Esophagus (tissue), 2 donors: ENCODE measurements around the gene CNTFR. TPM values are rescaled to one million over a fixed set of nuclear protein-coding genes. Genes with fewer than 3 reads are reported as not detected.

Experiments
- H3K27ac ChIP-seq, 2 donors: one replicate each; pipeline ENCODE4 v1.5.1; 2013; ENCODE audit warnings: low read depth in 2 of 2, mild to moderate bottlenecking in 2 of 2, inconsistent platforms in 1 of 2, low read length in 1 of 2, moderate library complexity in 1 of 2
- H3K27me3 ChIP-seq, 2 donors: one replicate each; pipeline ENCODE4 v1.6.1; 2013; ENCODE audit warnings: low read length in 2 of 2, control low read depth in 1 of 2, mild to moderate bottlenecking in 1 of 2; ENCODE audit not compliant: insufficient read depth in 2 of 2, control insufficient read depth in 1 of 2
- H3K36me3 ChIP-seq, 2 donors: one replicate each; pipeline ENCODE4 v1.6.1; 2013; ENCODE audit warnings: low read length in 1 of 2; ENCODE audit not compliant: control insufficient read depth in 2 of 2, insufficient read depth in 2 of 2
- H3K4me1 ChIP-seq, 2 donors: one replicate each; pipeline ENCODE4 v1.6.1; 2013; ENCODE audit warnings: low read length in 1 of 2; ENCODE audit not compliant: control insufficient read depth in 2 of 2, insufficient read depth in 2 of 2
- H3K4me3 ChIP-seq, 2 donors: one replicate each; pipeline ENCODE4 v1.5.1; 2013; ENCODE audit warnings: low read length in 2 of 2, mild to moderate bottlenecking in 2 of 2, low read depth in 1 of 2, moderate library complexity in 1 of 2
- H3K9me3 ChIP-seq, 2 donors: one replicate each; pipeline ENCODE4 v1.6.1; 2013; ENCODE audit warnings: mild to moderate bottlenecking in 2 of 2, low read depth in 1 of 2, low read length in 1 of 2, moderate library complexity in 1 of 2; ENCODE audit not compliant: control insufficient read depth in 2 of 2, insufficient read depth in 1 of 2
- WGBS, 2 donors: extraction: QIAGEN DNeasy Blood & Tissue Kit; methylation state at CpG; one replicate each; pipeline ENCODE4 v1.1.7; 2013; 5-methylcytosine and 5-hydroxymethylcytosine counted together
- polyA plus RNA-seq, 2 donors: library from polyadenylated mRNA; stranded (reverse); fragments of 200-250 nt; gene quantifications; one replicate each; pipeline ENCODE4 v1.2.3, GENCODE V29; 2013
- donor health status: healthy with polysubstance abuse.
- donor health status: Bipolar disorder and iron deficiency.

CNTFR gene
- polyA plus RNA-seq, 2 donors, result 0.22 to 0.54 TPM

DNA sequence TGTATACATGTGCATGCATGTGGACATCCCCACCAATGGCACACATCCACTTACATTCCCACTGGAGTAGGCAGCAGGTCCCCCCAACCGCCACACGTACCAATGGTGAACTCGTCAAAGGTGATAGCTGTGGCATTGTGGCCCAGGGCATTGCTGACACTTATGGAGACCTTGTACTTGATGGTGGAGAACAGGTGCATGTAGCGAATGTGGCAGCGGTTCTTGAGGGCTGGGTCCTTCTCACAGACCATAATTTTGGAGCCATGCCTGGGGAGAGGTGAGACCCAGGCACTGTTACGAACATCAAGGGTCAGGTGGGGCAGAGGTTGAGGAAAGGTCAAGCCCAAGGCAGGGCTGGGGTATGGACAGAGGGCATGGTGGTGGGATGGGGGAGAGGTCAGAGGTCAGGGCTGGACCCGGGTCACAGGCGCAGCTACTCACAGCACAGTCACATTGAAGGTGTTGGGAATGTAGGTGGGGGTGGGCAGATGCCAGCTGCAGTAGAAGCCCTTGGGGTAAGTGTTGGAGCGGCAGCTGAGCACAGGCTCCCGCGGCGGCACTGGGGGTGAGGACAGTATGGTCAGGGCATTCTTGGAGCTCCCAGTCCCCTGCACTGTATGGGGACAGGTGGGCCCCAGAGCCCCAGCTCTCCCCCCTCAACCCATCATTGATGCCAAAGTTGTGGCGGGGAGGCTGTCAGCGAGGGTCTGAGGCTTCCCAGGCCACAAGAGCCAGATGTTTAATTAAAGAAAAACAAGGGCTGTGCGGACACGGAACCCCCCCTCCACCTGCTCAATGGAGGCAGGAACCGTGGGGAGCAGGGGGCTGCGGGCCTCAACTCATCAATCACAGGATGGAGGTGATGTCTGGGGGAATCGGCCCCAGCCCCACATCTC is 31.9 kb downstream of the CNTFR start:
- Histone ChIP-seq H3K36me3 (no peaks in the 10 kb centered on the region), H3K27ac (no peak overlapping the region), H3K9me3 (peaks cover 0 to 3% of the 10 kb centered on the region in 2 donors), H3K27me3 (no peaks in the 10 kb centered on the region), H3K4me1 (peaks cover 0 to 3% of the 10 kb centered on the region in 2 donors), H3K4me3 (no peak overlapping the region)
- WGBS, 2 donors, result 72 to 75% methylated on average over 19 of the region's 19 CpGs

- H3K27ac ChIP-seq, result no peak overlapping the region
- no peaks in the 10 kb centered on the region for H3K36me3 ChIP-seq
- peaks cover 0 to 1% of the 10 kb centered on the region in 2 donors for H3K9me3 ChIP-seq
- WGBS, 2 donors, result 74 to 80% methylated on average over 6 of the region's 6 CpGs
- H3K4me1 ChIP-seq, result peaks cover 0 to 3% of the 10 kb centered on the region in 2 donors
- no peaks in the 10 kb centered on the region for H3K27me3 ChIP-seq
- H3K4me3 ChIP-seq, result no peak overlapping the region
Measured at GRCh38 chr9:34556949-34557348, 32.6 kb downstream of the CNTFR start.

- Histone ChIP-seq H3K4me3 (no peak overlapping the region), H3K9me3 (no peaks in the 10 kb centered on the region), H3K27ac (no peak overlapping the region), H3K4me1 (peaks cover 0 to 3% of the 10 kb centered on the region in 2 donors), H3K27me3 (no peaks in the 10 kb centered on the region), H3K36me3 (no peaks in the 10 kb centered on the region)
- WGBS, 2 donors, result 84 to 88% methylated on average over 12 to 13 of the region's 13 CpGs
Measured at GRCh38 chr9:34555936-34556525, 33.5 kb downstream of the CNTFR start.

DNA sequence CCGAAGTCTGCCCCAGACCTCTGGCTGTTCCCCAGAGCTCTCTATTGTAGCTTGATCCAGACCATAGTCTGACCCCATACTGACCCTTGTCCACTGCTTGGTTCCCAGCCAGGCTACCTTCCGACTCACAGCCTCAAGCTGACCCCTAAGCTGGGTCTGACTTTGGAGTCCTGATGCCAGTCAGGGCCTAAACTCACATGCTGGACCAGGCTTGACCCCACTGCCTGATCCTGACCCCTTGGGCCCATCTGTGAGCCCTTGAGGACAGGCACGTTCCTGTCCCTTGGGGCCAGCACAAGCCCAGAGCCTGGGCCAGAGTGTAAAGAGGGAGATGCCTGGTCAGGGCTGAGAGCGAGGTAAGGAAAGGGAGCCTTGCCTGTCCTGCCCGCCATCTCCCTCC is 34.0 kb downstream of the CNTFR start:
- 81 to 87% methylated on average over 4 to 5 of the region's 5 CpGs for WGBS, 2 donors
- H3K4me3 ChIP-seq, result no peak overlapping the region
- H3K4me1 ChIP-seq, result peaks cover 0 to 3% of the 10 kb centered on the region in 2 donors
- H3K27ac ChIP-seq, result no peak overlapping the region
- H3K9me3 ChIP-seq, result no peaks in the 10 kb centered on the region
- no peaks in the 10 kb centered on the region for H3K36me3 ChIP-seq
- no peaks in the 10 kb centered on the region for H3K27me3 ChIP-seq

DNA sequence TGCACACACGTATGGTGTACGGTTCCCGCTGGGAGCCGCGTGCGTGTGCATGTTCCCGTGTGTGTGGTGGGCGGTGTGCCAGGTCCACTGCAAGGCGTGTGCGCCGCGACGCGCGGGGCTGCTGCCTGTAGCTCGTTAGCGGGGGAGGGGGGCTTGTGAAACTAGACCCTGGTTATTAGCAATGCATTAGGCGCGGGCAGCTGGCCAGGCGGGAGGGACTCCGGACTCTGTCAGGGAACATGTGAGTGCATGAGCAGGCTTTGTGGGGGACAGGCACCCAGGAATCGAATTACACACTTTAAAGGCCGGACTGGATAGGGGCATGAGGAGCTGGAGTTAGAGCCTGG is 34.5 kb downstream of the CNTFR start:
- no peaks in the 10 kb centered on the region for H3K4me1 ChIP-seq
- H3K27me3 ChIP-seq, result no peaks in the 10 kb centered on the region
- WGBS, 2 donors, result 39 to 44% methylated on average over 23 of the region's 23 CpGs
- no peak overlapping the region for H3K4me3 ChIP-seq
- no peaks in the 10 kb centered on the region for H3K36me3 ChIP-seq
- no peaks in the 10 kb centered on the region for H3K9me3 ChIP-seq
- no peak overlapping the region for H3K27ac ChIP-seq

DNA sequence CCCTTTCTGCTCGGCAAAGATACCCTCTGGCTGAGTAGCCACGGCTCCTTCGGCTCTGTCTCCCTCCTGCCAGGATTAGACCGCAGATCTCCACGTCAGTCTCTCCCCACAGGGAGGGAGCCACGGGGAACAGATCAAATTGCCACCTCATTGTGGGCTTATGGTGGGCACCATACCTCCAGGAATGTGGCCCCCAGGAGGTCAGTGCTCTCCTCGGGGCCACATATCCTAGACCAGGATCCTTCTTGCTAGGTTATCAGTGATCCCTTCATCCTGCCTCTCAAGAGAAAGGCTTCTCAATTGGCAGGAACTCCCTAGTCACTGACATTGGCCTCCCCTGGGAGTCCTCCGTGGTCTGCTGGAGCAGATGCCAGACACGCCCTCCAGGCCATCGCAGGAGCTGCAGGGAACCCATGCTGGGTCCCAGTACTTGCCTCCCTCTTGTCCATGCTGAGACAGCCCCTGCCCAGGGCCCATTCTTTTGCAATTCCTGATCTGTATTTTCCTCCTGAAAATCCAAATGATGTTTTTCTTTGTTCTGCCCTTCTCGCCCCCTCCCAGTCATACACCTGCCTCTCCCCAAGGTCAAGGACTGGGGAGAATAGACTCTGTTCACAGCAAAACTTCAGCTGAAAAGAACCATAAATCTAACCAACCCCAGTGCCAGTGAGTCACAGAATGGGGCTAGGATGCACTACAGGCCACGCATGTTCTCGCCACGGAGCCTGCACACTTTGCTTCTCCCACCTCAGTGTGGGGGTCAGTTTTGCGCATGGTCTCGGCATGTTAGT is 35.1 kb downstream of the CNTFR start:
- H3K27ac ChIP-seq, result no peak overlapping the region
- 68 to 72% methylated on average over 16 of the region's 16 CpGs for WGBS, 2 donors
- H3K9me3 ChIP-seq, result no peaks in the 10 kb centered on the region
- no peaks in the 10 kb centered on the region for H3K27me3 ChIP-seq
- no peaks in the 10 kb centered on the region for H3K4me1 ChIP-seq
- no peak overlapping the region for H3K4me3 ChIP-seq
- H3K36me3 ChIP-seq, result no peaks in the 10 kb centered on the region

DNA sequence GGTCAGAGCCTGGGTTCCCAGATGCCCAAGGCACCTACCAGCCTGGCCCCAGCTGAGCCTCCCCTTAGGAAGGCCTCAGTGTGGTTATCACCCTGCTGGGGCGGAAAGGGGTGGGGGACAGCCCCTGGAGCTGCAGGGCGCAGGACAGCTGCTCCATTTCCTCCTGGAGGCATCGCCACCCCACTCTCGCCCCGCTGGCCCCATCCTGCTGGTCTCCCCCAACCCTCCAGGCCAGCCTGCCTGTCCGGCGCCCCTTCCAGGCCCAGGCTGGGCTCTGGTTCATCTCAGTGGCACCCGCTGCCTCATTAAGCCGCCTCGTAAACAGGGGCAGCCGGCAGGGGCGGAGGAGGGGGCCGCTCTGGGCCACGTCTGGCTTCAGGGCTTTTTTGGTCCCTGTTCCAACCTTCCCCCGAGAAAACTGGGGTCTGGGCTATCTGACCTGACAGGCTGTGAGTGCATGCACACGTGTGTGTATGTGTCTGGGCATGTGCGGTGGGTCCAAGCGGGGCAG is 36.0 kb downstream of the CNTFR start:
- Histone ChIP-seq H3K4me3 (no peak overlapping the region), H3K27ac (no peak overlapping the region), H3K4me1 (no peaks in the 10 kb centered on the region), H3K36me3 (no peaks in the 10 kb centered on the region), H3K9me3 (no peaks in the 10 kb centered on the region), H3K27me3 (no peaks in the 10 kb centered on the region)
- WGBS, 2 donors, result 84 to 87% methylated on average over 18 of the region's 18 CpGs

DNA sequence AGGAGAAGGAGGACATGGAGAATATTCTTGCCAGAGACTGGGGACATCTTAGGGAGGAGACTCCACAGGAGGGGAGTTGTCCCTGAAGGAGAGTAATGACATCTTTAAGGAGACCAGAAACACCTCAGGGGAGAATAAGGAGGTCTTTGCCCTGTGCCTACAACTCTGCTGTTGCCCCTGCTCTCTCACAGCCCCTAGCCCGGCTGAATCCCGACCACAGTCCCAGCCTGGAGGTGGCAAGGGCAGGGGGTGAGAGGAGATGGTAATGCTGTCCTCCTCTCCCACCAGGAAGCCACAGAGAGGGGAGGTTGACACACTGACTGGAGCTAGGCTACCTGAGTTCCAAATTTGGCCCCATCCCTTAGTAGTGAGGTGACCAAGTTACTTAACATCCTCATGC is 36.5 kb downstream of the CNTFR start:
- 93 to 97% methylated on average over 2 of the region's 2 CpGs for WGBS, 2 donors
- H3K27me3 ChIP-seq, result no peaks in the 10 kb centered on the region
- H3K9me3 ChIP-seq, result no peaks in the 10 kb centered on the region
- no peaks in the 10 kb centered on the region for H3K4me1 ChIP-seq
- H3K27ac ChIP-seq, result no peak overlapping the region
- H3K36me3 ChIP-seq, result no peaks in the 10 kb centered on the region
- no peak overlapping the region for H3K4me3 ChIP-seq

DNA sequence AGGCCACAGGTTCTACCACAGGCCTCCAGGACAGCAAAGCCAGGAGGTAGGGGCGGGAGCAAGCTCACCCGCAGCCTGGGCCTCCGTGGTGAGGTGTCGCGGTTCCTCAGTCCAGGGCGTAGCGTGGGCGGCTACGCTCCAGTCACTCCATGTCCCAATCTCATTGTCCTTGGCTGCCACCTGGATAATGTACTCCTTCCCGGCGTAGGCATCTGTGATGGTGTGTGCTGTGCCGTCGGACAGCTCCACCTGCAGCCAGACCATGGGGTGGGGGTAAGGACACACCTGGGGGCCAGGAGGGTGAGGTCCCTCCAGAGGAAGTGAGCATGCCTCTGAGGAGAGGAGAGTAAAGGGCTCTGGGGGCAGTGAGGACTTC is 36.9 kb downstream of the CNTFR start:
- WGBS, 2 donors, result 82 to 89% methylated on average over 13 of the region's 13 CpGs
- no peak overlapping the region for H3K4me3 ChIP-seq
- no peaks in the 10 kb centered on the region for H3K9me3 ChIP-seq
- no peaks in the 10 kb centered on the region for H3K4me1 ChIP-seq
- no peaks in the 10 kb centered on the region for H3K36me3 ChIP-seq
- no peak overlapping the region for H3K27ac ChIP-seq
- no peaks in the 10 kb centered on the region for H3K27me3 ChIP-seq
